Activated T-helper 9 cell treated with anti-CD3 and anti-CD28 coated beads, Interleukin-2, amount 50 U/mL, for 16 hours (primary cell): ENCODE measurements around the gene OPCML.

Experiments used
- DNase-seq: peaks from one replicate; pipeline ENCODE4 v3.0.0-alpha.2; 2020; ENCODE audit warnings: low read depth

The OPCML gene

GRCh38 chr11:132850266-132850665 lies 682.0 kb downstream of the OPCML start:
- no peak for DNase-seq

GRCh38 chr11:132848336-132848735 lies 684.0 kb downstream of the OPCML start:
- DNase-seq: no peak

GRCh38 chr11:132846075-132846474 lies 686.2 kb downstream of the OPCML start:
- DNase-seq: no peak

GRCh38 chr11:132844956-132845696 lies 687.2 kb downstream of the OPCML start:
- no peak for DNase-seq

- no peak for DNase-seq
These were observed 691.6 kb downstream of the OPCML start for GRCh38 chr11:132840660-132841059.

GRCh38 chr11:132840191-132840590 lies 692.1 kb downstream of the OPCML start:
- no peak for DNase-seq

- DNase-seq: no peak
These were observed 692.9 kb downstream of the OPCML start for GRCh38 chr11:132839236-132839945.

GRCh38 chr11:132838627-132839026 lies 693.7 kb downstream of the OPCML start:
- no peak for DNase-seq

GRCh38 chr11:132831272-132831671 lies 701.0 kb downstream of the OPCML start:
- no peak for DNase-seq

GRCh38 chr11:132824642-132825041 lies 707.7 kb downstream of the OPCML start:
- DNase-seq: no peak

GRCh38 chr11:132822276-132822675 lies 710.0 kb downstream of the OPCML start:
- DNase-seq: no peak

GRCh38 chr11:132821499-132821898 lies 710.8 kb downstream of the OPCML start:
- DNase-seq: no peak

GRCh38 chr11:132821014-132821413 lies 711.3 kb downstream of the OPCML start:
- DNase-seq: no peak

GRCh38 chr11:132818951-132819350 lies 713.4 kb downstream of the OPCML start:
- no peak for DNase-seq

GRCh38 chr11:132817387-132817786 lies 714.9 kb downstream of the OPCML start:
- DNase-seq: no peak

- DNase-seq: no peak
These were observed 717.9 kb downstream of the OPCML start for GRCh38 chr11:132814410-132814809.

- no peak for DNase-seq
These were observed 720.7 kb downstream of the OPCML start for GRCh38 chr11:132811649-132812048.

- DNase-seq: no peak
These were observed 723.2 kb downstream of the OPCML start for GRCh38 chr11:132809070-132809469.

GRCh38 chr11:132804258-132804657 lies 728.0 kb downstream of the OPCML start:
- no peak for DNase-seq

- no peak for DNase-seq
These were observed 728.9 kb downstream of the OPCML start for GRCh38 chr11:132803436-132803835.

- no peak for DNase-seq
These were observed 729.4 kb downstream of the OPCML start for GRCh38 chr11:132802947-132803346.

- DNase-seq: no peak
These were observed 738.5 kb downstream of the OPCML start for GRCh38 chr11:132793831-132794230.

- no peak for DNase-seq
These were observed 739.8 kb downstream of the OPCML start for GRCh38 chr11:132792341-132793140.
